ENCODE measurements around the gene PHC2.

DNA sequence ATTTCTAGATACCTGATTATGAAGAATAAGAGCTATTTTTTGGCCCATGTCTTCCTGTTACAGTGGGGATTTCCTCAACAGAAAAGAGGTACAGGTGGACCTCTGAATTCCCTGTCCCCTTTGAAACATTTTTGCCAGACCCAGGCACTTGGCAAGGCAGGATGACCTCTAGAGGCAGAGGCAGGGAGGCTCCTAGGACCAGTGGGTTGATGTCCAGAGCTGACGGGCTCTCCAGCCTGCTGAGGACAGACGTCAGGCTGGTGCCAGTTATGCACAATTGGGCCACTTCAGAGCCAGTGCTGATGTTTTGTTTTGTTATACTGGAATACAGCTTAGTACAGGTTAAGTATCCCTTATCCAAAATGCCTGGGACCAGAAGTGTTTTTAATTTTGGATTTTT is 91.5 kb downstream of the PHC2 start:
- TF ChIP-seq, protein P1, sequence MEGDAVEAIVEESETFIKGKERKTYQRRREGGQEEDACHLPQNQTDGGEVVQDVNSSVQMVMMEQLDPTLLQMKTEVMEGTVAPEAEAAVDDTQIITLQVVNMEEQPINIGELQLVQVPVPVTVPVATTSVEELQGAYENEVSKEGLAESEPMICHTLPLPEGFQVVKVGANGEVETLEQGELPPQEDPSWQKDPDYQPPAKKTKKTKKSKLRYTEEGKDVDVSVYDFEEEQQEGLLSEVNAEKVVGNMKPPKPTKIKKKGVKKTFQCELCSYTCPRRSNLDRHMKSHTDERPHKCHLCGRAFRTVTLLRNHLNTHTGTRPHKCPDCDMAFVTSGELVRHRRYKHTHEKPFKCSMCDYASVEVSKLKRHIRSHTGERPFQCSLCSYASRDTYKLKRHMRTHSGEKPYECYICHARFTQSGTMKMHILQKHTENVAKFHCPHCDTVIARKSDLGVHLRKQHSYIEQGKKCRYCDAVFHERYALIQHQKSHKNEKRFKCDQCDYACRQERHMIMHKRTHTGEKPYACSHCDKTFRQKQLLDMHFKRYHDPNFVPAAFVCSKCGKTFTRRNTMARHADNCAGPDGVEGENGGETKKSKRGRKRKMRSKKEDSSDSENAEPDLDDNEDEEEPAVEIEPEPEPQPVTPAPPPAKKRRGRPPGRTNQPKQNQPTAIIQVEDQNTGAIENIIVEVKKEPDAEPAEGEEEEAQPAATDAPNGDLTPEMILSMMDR (IDR thresholded peaks at IDR 0.05) = peak; percentile 40
- no peak for TF ChIP-seq EZH2phosphoT487 (IDR thresholded peaks at IDR 0.05)
